HCT116 (cell line): Measurements from ENCODE around the gene OVAAL. TPM values are rescaled to one million over a fixed set of nuclear protein-coding genes. Genes with fewer than 3 reads are reported as not detected.

ENCODE experiments used
- ATAC-seq: fragments of 200-7000 bp; cut with Tn5 transposase; 2 replicates; pipeline ENCODE4 v1.9.1; 2020; ENCODE audit warnings: mild to moderate bottlenecking, moderate library complexity
- BruUV-seq: library from RNA; stranded (reverse); fragments of 400-500 nt; replicated peaks from 2 replicates; lab custom pipeline; 2021; lab: Mats Ljungman, UMichigan
- CTCF ChIA-PET: fragments of 300-600 bp; sonication (Branson Sonifier 250); formaldehyde crosslinking; loops from one replicate; lab custom pipeline; 2021; ENCODE audit warnings: antibody characterized with exemption; lab: Charles Lee
- POLR2A ChIA-PET: fragments of 300-600, 350-600 bp; sonication (Branson Sonifier 250); formaldehyde crosslinking; loops from one replicate; lab custom pipeline; 2021; ENCODE audit warnings: antibody characterized with exemption; lab: Charles Lee
- RAD21 ChIA-PET, 2 experiments: fragments of 300-600 bp; sonication (Branson Sonifier 250); formaldehyde crosslinking; loops; one replicate each; lab custom pipeline; 2023; ENCODE audit warnings: low total read pairs in 2 of 2; ENCODE audit not compliant: uncharacterized antibody in 2 of 2, unreplicated experiment in 2 of 2, low non-redundant PET in 1 of 2; lab: Charles Lee
- DNase-seq: peaks from one replicate; pipeline ENCODE4 v3.0.0-alpha.2; 2010; ENCODE audit warnings: low read depth, low spot score
- H2AFZ ChIP-seq: fragments of 200-600 bp; shearing (Covaris generic), sonication (generic); 2 replicates; pipeline ENCODE4 v1.6.1; 2017; ENCODE audit warnings: low read depth, mixed run types, mixed read lengths, antibody characterized with exemption, low read length; ENCODE audit not compliant: poor library complexity, severe bottlenecking
- H3K27ac ChIP-seq: 2 replicates; pipeline ENCODE4 v1.5.1; 2012; ENCODE audit warnings: low read depth, low read length
- H3K27me3 ChIP-seq: fragments of 200-600 bp; sonication (generic); 2 replicates; pipeline ENCODE4 v1.6.1; 2016; ENCODE audit warnings: mixed run types, low read length, mixed read lengths; ENCODE audit not compliant: insufficient read depth
- H3K36me3 ChIP-seq, 2 experiments: fragments of 200-500 bp in 1 of 2; fragments of 200-600 bp in 1 of 2; sonication (Bioruptor generic) in 1 of 2; sonication (generic) in 1 of 2; 2 replicates each; pipeline versions ENCODE4 v1.5.1 to v1.6.1; 2014 to 2016; ENCODE audit warnings: low read length in 2 of 2, inconsistent platforms in 1 of 2, mixed read lengths in 1 of 2, mixed run types in 1 of 2; ENCODE audit not compliant: insufficient read depth in 2 of 2, control insufficient read depth in 1 of 2
- H3K4me1 ChIP-seq, 2 experiments: fragments of 200-600 bp in 1 of 2; sonication (generic) in 1 of 2; 2 replicates each; pipeline versions ENCODE4 v1.5.1 to v1.6.1; 2012 to 2017; ENCODE audit warnings: low read length in 2 of 2, inconsistent platforms in 1 of 2, mild to moderate bottlenecking in 1 of 2, mixed read lengths in 1 of 2, mixed run types in 1 of 2, moderate library complexity in 1 of 2; ENCODE audit not compliant: insufficient read depth in 2 of 2, control insufficient read depth in 1 of 2
- H3K4me2 ChIP-seq: fragments of 200-600 bp; sonication (generic); 2 replicates; pipeline ENCODE4 v1.6.1; 2017; ENCODE audit warnings: mixed run types, low read length, mixed read lengths
- H3K4me3 ChIP-seq, 2 experiments: fragments of 200-600 bp in 1 of 2; sonication (generic) in 1 of 2; replicated peaks in 1 of 2; 2 replicates each; pipeline ENCODE4 v1.5.1; 2011 to 2016; ENCODE audit warnings: low read length in 2 of 2, control low read depth in 1 of 2, low read depth in 1 of 2, mild to moderate bottlenecking in 1 of 2, mixed read lengths in 1 of 2, mixed run types in 1 of 2
- H3K79me2 ChIP-seq: fragments of 200-600 bp; sonication (generic); 2 replicates; pipeline ENCODE4 v1.6.1; 2017; ENCODE audit warnings: mild to moderate bottlenecking, mixed run types, low read length, moderate library complexity, mixed read lengths; ENCODE audit not compliant: insufficient read depth
- H3K9ac ChIP-seq: fragments of 200-600 bp; sonication (generic); 2 replicates; pipeline ENCODE4 v1.6.1; 2016; ENCODE audit warnings: low read length, mixed read lengths
- H3K9me2 ChIP-seq: fragments of 200-600 bp; sonication (generic), shearing (Covaris generic); 2 replicates; pipeline ENCODE4 v1.6.1; 2017; ENCODE audit warnings: mixed run types, mild to moderate bottlenecking, moderate library complexity; ENCODE audit not compliant: insufficient read depth
- H3K9me3 ChIP-seq, 2 experiments: fragments of 200-500 bp in 1 of 2; fragments of 200-600 bp in 1 of 2; sonication (Bioruptor generic) in 1 of 2; sonication (generic) in 1 of 2; 2 replicates each; pipeline ENCODE4 v1.6.1; 2014 to 2017; ENCODE audit warnings: low read length in 2 of 2, mixed read lengths in 2 of 2, inconsistent platforms in 1 of 2, low read depth in 1 of 2, mild to moderate bottlenecking in 1 of 2, mixed run types in 1 of 2, moderate library complexity in 1 of 2; ENCODE audit not compliant: control insufficient read depth in 1 of 2, insufficient read depth in 1 of 2
- H4K20me1 ChIP-seq: fragments of 200-600 bp; sonication (generic), shearing (Covaris generic); 2 replicates; pipeline ENCODE4 v1.6.1; 2017; ENCODE audit warnings: mixed run types, mild to moderate bottlenecking, moderate library complexity; ENCODE audit not compliant: insufficient read depth
- CBX3 ChIP-seq: IDR thresholded peaks from 2 replicates; pipeline ENCODE4 v1.6.1; 2012; ENCODE audit warnings: low read depth
- RAD21 ChIP-seq: IDR thresholded peaks from 2 replicates; pipeline ENCODE4 v1.6.1; 2012; ENCODE audit warnings: low read depth, mild to moderate bottlenecking
- YY1 ChIP-seq: IDR thresholded peaks from 2 replicates; pipeline ENCODE4 v1.6.1; 2011; ENCODE audit warnings: low read length, low read depth, moderate library complexity, mild to moderate bottlenecking; ENCODE audit not compliant: insufficient replicate concordance; ENCODE audit errors: extremely low read depth
- intact Hi-C: fragments of 100-400 bp; cut with micrococcal nuclease; formaldehyde crosslinking; loops from 2 replicates; pipeline ENCODE4 v1.10.0; 2022
- total RNA-seq: library from RNA; stranded (reverse); gene quantifications from one replicate; pipeline ENCODE4 v1.2.1, GENCODE V29; 2021; ENCODE audit not compliant: unreplicated experiment
- TF ChIP-seq, protein P1 (sequence below), 3 experiments: fragments of 200-600 bp in 1 of 3; sonication (generic) in 1 of 3; IDR thresholded peaks in 2 of 3; conservative IDR thresholded peaks in 1 of 3; 2 replicates each; pipeline ENCODE4 v1.5.1; 2012 to 2017; ENCODE audit warnings: low read depth in 2 of 3, low read length in 2 of 3, antibody characterized with exemption in 1 of 3, borderline replicate concordance in 1 of 3, control low read depth in 1 of 3, mild to moderate bottlenecking in 1 of 3, mixed read lengths in 1 of 3, mixed run types in 1 of 3, moderate library complexity in 1 of 3; ENCODE audit not compliant: insufficient read depth in 1 of 3

Gene OVAAL
- total RNA-seq, 1 experiment from 2014 or later, result not detected

DNA sequence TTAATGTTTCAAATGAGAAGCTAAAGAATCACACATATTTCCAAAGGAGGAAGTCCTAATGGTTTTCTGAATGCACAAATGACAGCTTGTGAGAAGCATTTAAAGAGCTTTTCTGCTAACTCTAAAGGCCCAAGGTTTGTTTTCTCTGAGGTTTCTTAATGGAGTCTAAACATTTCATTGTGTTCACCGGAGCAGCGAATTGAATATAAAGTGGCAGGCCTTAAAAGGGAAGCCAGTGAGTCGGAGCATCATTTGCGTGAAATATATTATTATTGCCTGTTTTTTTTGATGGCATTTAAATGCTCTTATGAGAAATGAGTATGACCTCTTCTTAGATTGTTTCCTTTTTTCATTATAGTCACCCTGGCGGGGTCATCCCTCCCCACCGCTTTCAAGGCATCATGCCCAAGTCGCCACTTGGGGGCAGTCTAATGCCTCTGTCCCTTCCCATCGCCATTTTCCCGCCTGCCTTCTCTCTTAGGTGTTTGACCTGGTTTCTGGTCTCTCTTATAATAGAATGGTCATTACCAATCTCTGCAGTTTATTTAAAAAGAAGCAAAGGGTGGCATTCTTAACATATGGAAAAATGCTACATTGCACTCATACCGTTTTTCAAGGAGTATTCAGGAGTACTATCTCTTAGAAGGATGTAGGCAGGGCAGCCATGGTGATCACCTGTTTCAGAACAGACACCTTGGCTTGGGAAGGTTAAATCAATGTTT, 25.3 kb upstream of the OVAAL start:
- Histone ChIP-seq H3K9ac (no peak overlapping the region), H3K9me3 (no peaks in the 10 kb centered on the region), H3K9me2 (no peaks in the 10 kb centered on the region), H3K4me2 (peak overlapping the region; percentile 20; the same call in 1 of the 2 replicates), H2AFZ (peak overlapping the region; percentile 100), H3K36me3 (no peaks in the 10 kb centered on the region), H3K27me3 (no peaks in the 10 kb centered on the region), H3K4me1 (0 out of 4 replicates have a peak, but pooled peaks cover 0 to 3% of the 10 kb centered on the region in 2 experiments), H3K4me3 (no peak overlapping the region), H3K79me2 (no peaks in the 10 kb centered on the region), H4K20me1 (no peaks in the 10 kb centered on the region), H3K27ac (no peak overlapping the region)
- ATAC-seq (peak; percentile 97), DNase-seq (peak; percentile 56)
- ChIA-PET RAD21 (interaction anchor here in 1 of 2 experiments (1.4 kb wide), 1 partner anchor 328 kb away, joined by 3 read pairs; no protein-coding TSS in a partner anchor), POLR2A (no interaction called here), CTCF (interaction anchor here (1.4 to 2.8 kb wide), 2 partner anchors 329 to 348 kb away, joined by 4 to 18 read pairs; no protein-coding TSS in a partner anchor)
- BruUV-seq, result no TSS peak
- intact Hi-C loops, result loop anchor here (2.0 to 5.0 kb wide), 5 partner anchors 99 to 633 kb away; partner anchors contain the start of gene XPR1
- TF ChIP-seq, protein P1, sequence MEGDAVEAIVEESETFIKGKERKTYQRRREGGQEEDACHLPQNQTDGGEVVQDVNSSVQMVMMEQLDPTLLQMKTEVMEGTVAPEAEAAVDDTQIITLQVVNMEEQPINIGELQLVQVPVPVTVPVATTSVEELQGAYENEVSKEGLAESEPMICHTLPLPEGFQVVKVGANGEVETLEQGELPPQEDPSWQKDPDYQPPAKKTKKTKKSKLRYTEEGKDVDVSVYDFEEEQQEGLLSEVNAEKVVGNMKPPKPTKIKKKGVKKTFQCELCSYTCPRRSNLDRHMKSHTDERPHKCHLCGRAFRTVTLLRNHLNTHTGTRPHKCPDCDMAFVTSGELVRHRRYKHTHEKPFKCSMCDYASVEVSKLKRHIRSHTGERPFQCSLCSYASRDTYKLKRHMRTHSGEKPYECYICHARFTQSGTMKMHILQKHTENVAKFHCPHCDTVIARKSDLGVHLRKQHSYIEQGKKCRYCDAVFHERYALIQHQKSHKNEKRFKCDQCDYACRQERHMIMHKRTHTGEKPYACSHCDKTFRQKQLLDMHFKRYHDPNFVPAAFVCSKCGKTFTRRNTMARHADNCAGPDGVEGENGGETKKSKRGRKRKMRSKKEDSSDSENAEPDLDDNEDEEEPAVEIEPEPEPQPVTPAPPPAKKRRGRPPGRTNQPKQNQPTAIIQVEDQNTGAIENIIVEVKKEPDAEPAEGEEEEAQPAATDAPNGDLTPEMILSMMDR (IDR thresholded peaks at IDR 0.05 in 2 of 3, conservative IDR thresholded peaks at IDR 0.05 in 1 of 3; ENCODE audit: borderline replicate concordance in 1 of 3, insufficient read depth in 1 of 3, low read depth in 2 of 3, low read length in 2 of 3), result peak; percentile 84 to 94 (median 91)
- TF ChIP-seq RAD21, result peak; percentile 94
- peak; percentile 85 for TF ChIP-seq YY1
- no peak for TF ChIP-seq CBX3
